GM18502 (cell line): ENCODE measurements around the gene TMEM176A.

Experiments used
- ATAC-seq: cut with Tn5 transposase; IDR thresholded peaks from one replicate; pipeline ENCODE4 v1.9.1; 2021; ENCODE audit warnings: mild to moderate bottlenecking; ENCODE audit not compliant: unreplicated experiment, poor library complexity

The TMEM176A gene

GRCh38 chr7:150787321-150788281, 13.0 kb upstream of the TMEM176A start:
- no peak for ATAC-seq

- ATAC-seq: no peak
These were observed 11.9 kb upstream of the TMEM176A start for GRCh38 chr7:150788474-150789269.

- ATAC-seq: no peak
These were observed 10.0 kb upstream of the TMEM176A start for GRCh38 chr7:150790416-150791075.

- no peak for ATAC-seq
These were observed 9.3 kb upstream of the TMEM176A start for GRCh38 chr7:150791304-150791703.

DNA sequence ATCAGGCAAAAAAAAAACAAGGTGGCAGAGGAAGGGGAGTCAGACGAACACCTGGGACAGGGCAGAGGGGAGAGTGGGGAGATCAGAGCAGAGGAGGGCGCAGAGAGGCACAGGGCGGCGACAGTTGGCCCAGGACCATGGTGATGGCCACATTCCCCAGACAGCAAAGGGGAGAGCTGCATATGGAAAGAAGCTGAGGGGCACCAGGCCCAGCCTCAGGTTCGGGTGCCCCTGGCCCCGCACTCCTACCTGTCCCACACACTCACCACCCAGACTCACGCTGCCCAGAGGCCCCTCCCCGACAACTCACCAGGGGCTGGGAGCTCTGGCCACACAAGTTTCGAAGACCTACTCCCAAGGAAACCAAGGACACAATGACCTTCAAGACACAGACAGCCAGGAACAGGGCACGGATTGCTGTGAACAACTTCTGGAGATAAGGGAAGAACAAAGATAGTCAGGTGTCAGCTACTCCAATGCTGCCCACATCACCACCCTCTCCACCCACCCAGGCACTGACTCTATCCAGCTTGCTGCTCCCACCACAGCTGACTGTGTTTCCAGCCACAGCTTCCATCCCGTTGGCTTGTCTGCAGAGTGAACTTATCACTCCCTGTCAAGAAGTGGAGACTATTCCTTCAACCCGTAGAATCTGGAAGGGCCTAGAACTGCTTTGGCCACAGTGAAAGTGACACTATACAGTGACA, 8.7 kb upstream of the TMEM176A start:
- no peak for ATAC-seq

GRCh38 chr7:150793569-150794238, 6.9 kb upstream of the TMEM176A start:
- no peak for ATAC-seq

GRCh38 chr7:150797661-150798060, 2.9 kb upstream of the TMEM176A start:
- no peak for ATAC-seq

GRCh38 chr7:150799156-150799555, 1.4 kb upstream of the TMEM176A start:
- ATAC-seq: no peak

- ATAC-seq: no peak
These were observed 608 bp upstream of the TMEM176A start, which contains the start of gene TMEM176B for GRCh38 chr7:150799741-150800580. TSS of gene TMEM176B (minus strand) at chr7:150800364. CDS start at chr7:150796569, 3,795 bp downstream.

GRCh38 chr7:150801242-150801945, 825 bp downstream of the TMEM176A start:
- no peak for ATAC-seq

GRCh38 chr7:150801946-150802771, 1.6 kb downstream of the TMEM176A start:
- no peak for ATAC-seq

- no peak for ATAC-seq
These were observed 2.7 kb downstream of the TMEM176A start for GRCh38 chr7:150803161-150803860.

- no peak for ATAC-seq
These were observed 4.2 kb downstream of the TMEM176A start for GRCh38 chr7:150804802-150805201.

DNA sequence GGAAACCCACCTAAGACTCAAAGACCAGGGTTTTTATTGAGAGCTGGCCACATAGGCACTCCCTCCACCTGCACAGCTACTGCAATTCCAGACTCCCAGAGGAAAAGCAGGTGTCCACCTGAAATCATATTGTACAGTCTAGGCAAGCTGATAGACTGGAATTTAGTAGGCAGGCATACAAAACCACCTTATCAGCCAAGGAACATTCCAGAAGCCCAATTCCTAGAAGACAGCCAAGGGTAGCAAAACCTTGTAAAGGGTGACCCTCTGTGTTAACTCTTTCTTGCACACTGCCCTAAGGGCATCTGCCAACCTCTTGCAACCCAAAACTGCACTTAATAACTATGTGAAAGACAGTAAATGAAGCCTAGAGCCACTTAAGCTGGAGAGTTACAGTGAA, 5.3 kb downstream of the TMEM176A start:
- no peak for ATAC-seq

- no peak for ATAC-seq
These were observed 5.9 kb downstream of the TMEM176A start for GRCh38 chr7:150806454-150806853.

DNA sequence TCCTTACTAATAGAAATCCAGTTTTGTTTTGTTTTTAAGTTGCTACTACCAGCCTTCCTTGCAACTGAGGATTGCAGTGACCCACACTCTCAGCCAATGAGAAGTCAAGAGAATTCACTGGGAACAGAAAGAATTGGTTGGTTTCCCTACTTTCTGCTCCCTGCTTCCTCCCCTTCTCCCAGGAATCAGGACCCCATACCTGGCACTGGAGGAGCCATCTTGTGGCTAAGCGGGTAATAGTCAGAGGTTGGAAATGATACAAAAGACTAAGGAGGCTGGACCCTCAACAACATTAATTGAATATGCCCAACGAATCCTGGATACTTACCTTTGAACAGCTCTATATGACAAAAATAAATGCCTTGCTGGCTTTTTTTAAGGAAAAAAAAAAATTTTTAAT, 6.3 kb downstream of the TMEM176A start:
- ATAC-seq: no peak
